ENCODE results near the gene FCSK.

- no peak for TF ChIP-seq YY1 (IDR thresholded peaks at IDR 0.05; ENCODE audit: low read depth)
- TF ChIP-seq EP300 (IDR thresholded peaks at IDR 0.05; ENCODE audit: borderline replicate concordance), result no peak
- no peak for TF ChIP-seq FOXM1 (IDR thresholded peaks at IDR 0.05; ENCODE audit: borderline replicate concordance, low read depth)
- no peak for TF ChIP-seq MAX (IDR thresholded peaks at IDR 0.05)
- no peak for TF ChIP-seq EGR1 (IDR thresholded peaks at IDR 0.05)
- TF ChIP-seq, protein P1, sequence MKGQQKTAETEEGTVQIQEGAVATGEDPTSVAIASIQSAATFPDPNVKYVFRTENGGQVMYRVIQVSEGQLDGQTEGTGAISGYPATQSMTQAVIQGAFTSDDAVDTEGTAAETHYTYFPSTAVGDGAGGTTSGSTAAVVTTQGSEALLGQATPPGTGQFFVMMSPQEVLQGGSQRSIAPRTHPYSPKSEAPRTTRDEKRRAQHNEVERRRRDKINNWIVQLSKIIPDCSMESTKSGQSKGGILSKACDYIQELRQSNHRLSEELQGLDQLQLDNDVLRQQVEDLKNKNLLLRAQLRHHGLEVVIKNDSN (IDR thresholded peaks at IDR 0.05), result no peak
- no peak for TF ChIP-seq CREB1 (IDR thresholded peaks at IDR 0.05; ENCODE audit: low read depth)
These were observed 31.9 kb upstream of the FCSK start for GRCh38 chr16:70422543-70422942.
